Measurements from ENCODE around the gene GPATCH8. TPM values are rescaled to one million over a fixed set of nuclear protein-coding genes. Genes with fewer than 3 reads are reported as not detected.

GPATCH8 gene
- polyA plus RNA-seq, 1 donor (not counting 4 experiments of a cell fraction or from before 2014, with no cell fraction given) = 15.1 TPM

DNA sequence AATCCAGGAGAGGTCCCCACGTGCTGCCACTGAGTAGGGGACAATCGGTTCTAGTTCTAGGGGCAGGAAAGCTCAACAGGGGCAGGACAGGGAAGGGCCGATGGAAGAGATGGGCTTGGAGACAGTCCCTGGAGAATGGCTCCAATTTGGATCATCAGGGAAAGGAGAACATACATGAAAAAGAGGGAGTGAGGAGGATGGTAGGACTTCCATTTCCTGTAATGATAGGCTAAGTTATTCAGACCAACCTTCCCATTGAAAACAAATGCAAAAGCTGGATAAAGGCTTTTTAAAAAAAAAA lies 20.4 kb upstream of the GPATCH8 start:
- dilution Hi-C loops (cut with MboI; ENCODE audit: extremely low pct_ligation_motif_present, low sequenced_read_pairs) = no loop called here
- TF ChIP-seq, protein P1, sequence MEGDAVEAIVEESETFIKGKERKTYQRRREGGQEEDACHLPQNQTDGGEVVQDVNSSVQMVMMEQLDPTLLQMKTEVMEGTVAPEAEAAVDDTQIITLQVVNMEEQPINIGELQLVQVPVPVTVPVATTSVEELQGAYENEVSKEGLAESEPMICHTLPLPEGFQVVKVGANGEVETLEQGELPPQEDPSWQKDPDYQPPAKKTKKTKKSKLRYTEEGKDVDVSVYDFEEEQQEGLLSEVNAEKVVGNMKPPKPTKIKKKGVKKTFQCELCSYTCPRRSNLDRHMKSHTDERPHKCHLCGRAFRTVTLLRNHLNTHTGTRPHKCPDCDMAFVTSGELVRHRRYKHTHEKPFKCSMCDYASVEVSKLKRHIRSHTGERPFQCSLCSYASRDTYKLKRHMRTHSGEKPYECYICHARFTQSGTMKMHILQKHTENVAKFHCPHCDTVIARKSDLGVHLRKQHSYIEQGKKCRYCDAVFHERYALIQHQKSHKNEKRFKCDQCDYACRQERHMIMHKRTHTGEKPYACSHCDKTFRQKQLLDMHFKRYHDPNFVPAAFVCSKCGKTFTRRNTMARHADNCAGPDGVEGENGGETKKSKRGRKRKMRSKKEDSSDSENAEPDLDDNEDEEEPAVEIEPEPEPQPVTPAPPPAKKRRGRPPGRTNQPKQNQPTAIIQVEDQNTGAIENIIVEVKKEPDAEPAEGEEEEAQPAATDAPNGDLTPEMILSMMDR (optimal IDR thresholded peaks at IDR 0.05 in 1 of 3, IDR thresholded peaks at IDR 0.05 in 1 of 3, conservative IDR thresholded peaks at IDR 0.05 in 1 of 3; ENCODE audit: extremely low read depth in 1 of 3, insufficient read depth in 2 of 3, low read length in 3 of 3) = no peak
- TF ChIP-seq EZH2 (IDR thresholded peaks at IDR 0.05; ENCODE audit: low read length) = no peak
- Histone ChIP-seq H3K79me2 (ENCODE audit: control insufficient read depth, insufficient read depth, low read length) (no peaks in the 10 kb centered on the region), H3K4me2 (ENCODE audit: control insufficient read depth, extremely low read depth, insufficient read depth, low read depth, low read length) (no peak overlapping the region), H2AFZ (ENCODE audit: control insufficient read depth, low read length) (peak overlapping the region; percentile 76), H3K4me1 (ENCODE audit: control insufficient read depth, extremely low read depth, insufficient read depth, low read length) (no peaks in the 10 kb centered on the region), H3K36me3 (ENCODE audit: control insufficient read depth in 2 of 2, extremely low read depth in 1 of 2, insufficient read depth in 2 of 2, low read length in 2 of 2) (no peaks in the 10 kb centered on the region), H3K9me1 (ENCODE audit: control insufficient read depth, extremely low read depth, insufficient read depth, low read length) (no peaks in the 10 kb centered on the region), H3K27me3 (ENCODE audit: control insufficient read depth, extremely low read depth, insufficient read depth, low read length) (no peaks in the 10 kb centered on the region), H3K9me3 (ENCODE audit: control insufficient read depth, low read depth, low read length) (no peaks in the 10 kb centered on the region), H4K20me1 (ENCODE audit: control insufficient read depth, extremely low read depth, insufficient read depth, low read length) (no peaks in the 10 kb centered on the region), H3K27ac (ENCODE audit: control insufficient read depth, insufficient read depth, low read length) (no peak overlapping the region), H3K4me3 (ENCODE audit: control insufficient read depth in 2 of 3, extremely low read depth in 1 of 3, insufficient read depth in 2 of 3, low read depth in 1 of 3, low read length in 3 of 3) (no peak overlapping the region), H3K9ac (ENCODE audit: control insufficient read depth, extremely low read depth, insufficient read depth, low read length) (no peak overlapping the region)
- FAIRE-seq (no peak), DNase-seq (ENCODE audit: low read depth, low spot score) (no peak)

DNA sequence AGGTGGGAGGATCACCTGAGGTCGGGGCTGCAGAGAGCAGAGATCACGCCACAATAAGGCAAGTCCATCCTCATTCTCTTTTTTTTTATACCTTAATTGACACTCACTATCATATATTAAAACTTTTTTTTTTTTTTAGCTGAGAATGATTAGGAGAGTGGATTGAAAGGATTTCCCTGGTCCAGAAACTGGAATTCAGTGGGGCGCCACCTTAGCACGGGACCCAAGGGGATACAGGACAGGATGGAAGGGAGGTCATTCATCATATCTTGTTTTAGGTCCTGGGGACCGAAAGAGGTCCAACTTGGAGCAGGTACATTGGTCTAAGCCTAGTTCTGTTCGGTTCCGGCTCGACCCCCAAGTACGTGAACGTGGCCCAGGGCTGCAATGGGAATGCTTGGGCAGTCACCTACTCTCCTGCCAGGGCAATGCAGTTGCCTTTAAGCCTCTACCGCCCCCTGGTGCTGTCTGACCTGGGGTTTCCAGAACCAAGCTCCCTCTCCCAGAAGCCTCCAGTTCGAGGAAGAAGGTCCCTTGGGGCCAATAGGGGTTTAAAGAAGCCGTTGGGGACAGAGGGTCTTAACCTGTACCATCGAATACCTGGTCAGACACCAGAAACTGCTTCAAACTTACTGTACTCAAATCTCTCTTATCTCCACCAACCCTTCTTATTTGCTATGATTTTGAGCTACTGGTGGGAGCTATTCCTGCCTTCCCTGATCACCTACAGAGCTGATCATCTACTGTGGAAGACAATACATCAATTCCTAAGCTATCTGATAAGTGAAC lies 19.9 kb upstream of the GPATCH8 start:
- no peak for TF ChIP-seq EZH2 (IDR thresholded peaks at IDR 0.05; ENCODE audit: low read length)
- TF ChIP-seq, protein P1 (optimal IDR thresholded peaks at IDR 0.05 in 1 of 3, IDR thresholded peaks at IDR 0.05 in 1 of 3, conservative IDR thresholded peaks at IDR 0.05 in 1 of 3; ENCODE audit: extremely low read depth in 1 of 3, insufficient read depth in 2 of 3, low read length in 3 of 3) = peak; percentile 76 to 94 (median 83)
- no peak overlapping the region for H3K9ac ChIP-seq (ENCODE audit: control insufficient read depth, extremely low read depth, insufficient read depth, low read length)
- no peaks in the 10 kb centered on the region for H3K9me1 ChIP-seq (ENCODE audit: control insufficient read depth, extremely low read depth, insufficient read depth, low read length)
- no peaks in the 10 kb centered on the region for H3K27me3 ChIP-seq (ENCODE audit: control insufficient read depth, extremely low read depth, insufficient read depth, low read length)
- H4K20me1 ChIP-seq (ENCODE audit: control insufficient read depth, extremely low read depth, insufficient read depth, low read length) = no peaks in the 10 kb centered on the region
- H3K36me3 ChIP-seq (ENCODE audit: control insufficient read depth in 2 of 2, extremely low read depth in 1 of 2, insufficient read depth in 2 of 2, low read length in 2 of 2) = no peaks in the 10 kb centered on the region
- FAIRE-seq (peak; percentile 64), DNase-seq (ENCODE audit: low read depth, low spot score) (no peak)
- H3K4me2 ChIP-seq (ENCODE audit: control insufficient read depth, extremely low read depth, insufficient read depth, low read depth, low read length) = peak overlapping the region; percentile 19
- no peaks in the 10 kb centered on the region for H3K4me1 ChIP-seq (ENCODE audit: control insufficient read depth, extremely low read depth, insufficient read depth, low read length)
- H3K27ac ChIP-seq (ENCODE audit: control insufficient read depth, insufficient read depth, low read length) = no peak overlapping the region
- H2AFZ ChIP-seq (ENCODE audit: control insufficient read depth, low read length) = peak overlapping the region; percentile 76
- no peaks in the 10 kb centered on the region for H3K9me3 ChIP-seq (ENCODE audit: control insufficient read depth, low read depth, low read length)
- no peak overlapping the region for H3K4me3 ChIP-seq (ENCODE audit: control insufficient read depth in 2 of 3, extremely low read depth in 1 of 3, insufficient read depth in 2 of 3, low read depth in 1 of 3, low read length in 3 of 3)
- no peaks in the 10 kb centered on the region for H3K79me2 ChIP-seq (ENCODE audit: control insufficient read depth, insufficient read depth, low read length)
- dilution Hi-C loops (cut with MboI; ENCODE audit: extremely low pct_ligation_motif_present, low sequenced_read_pairs) = no loop called here

Data from keratinocyte (primary cell).